Glomerular endothelial cell (primary cell): ENCODE data around the gene RFXAP. TPM values are rescaled to one million over a fixed set of nuclear protein-coding genes. Genes with fewer than 3 reads are reported as not detected.
"Not testable (repeated sequence)": the region's sequence is repeated elsewhere in the genome, so short reads cannot be mapped to it uniquely, and the experiment has no call there.

Experiments
- DNase-seq: peaks from one replicate; pipeline ENCODE4 v3.0.0-alpha.2; 2011; ENCODE audit warnings: low read depth, low spot score; ENCODE audit errors: extremely low read depth
- total RNA-seq: library from RNA; depleted of rRNA; stranded (reverse); fragments of >200 nt; gene quantifications from 2 replicates; pipeline ENCODE4 v1.2.3, GENCODE V29; 2015

RFXAP gene
- total RNA-seq = 3.1 and 6.4 TPM in 2 replicates

- DNase-seq = no peak
These were observed at the start of gene RFXAP for GRCh38 chr13:36818804-36819738. Gene RFXAP, plus strand, starts transcription at chr13:36819222. Its CDS starts 136 bp downstream, at chr13:36819358.

- DNase-seq = no peak
These were observed 49.5 kb upstream of the RFXAP start for GRCh38 chr13:36769545-36769944.

GRCh38 chr13:36770741-36771140 lies 48.3 kb upstream of the RFXAP start:
- DNase-seq = no peak

- no peak for DNase-seq
These were observed 46.2 kb upstream of the RFXAP start for GRCh38 chr13:36772853-36773252.

GRCh38 chr13:36774931-36775330 lies 44.1 kb upstream of the RFXAP start:
- DNase-seq = no peak

GRCh38 chr13:36776175-36776574 lies 42.8 kb upstream of the RFXAP start:
- no peak for DNase-seq

- DNase-seq = no peak
These were observed 40.8 kb upstream of the RFXAP start for GRCh38 chr13:36778083-36778671.

- DNase-seq = no peak
These were observed 35.1 kb upstream of the RFXAP start for GRCh38 chr13:36783890-36784289.

- DNase-seq = not testable (repeated sequence)
These were observed 32.8 kb upstream of the RFXAP start for GRCh38 chr13:36786175-36786574.

- no peak for DNase-seq
These were observed 31.8 kb upstream of the RFXAP start for GRCh38 chr13:36787181-36787580.

- no peak for DNase-seq
These were observed 30.7 kb upstream of the RFXAP start for GRCh38 chr13:36788276-36788675.

- DNase-seq = no peak
These were observed 30.0 kb upstream of the RFXAP start for GRCh38 chr13:36789061-36789460.

GRCh38 chr13:36789730-36790129 lies 29.3 kb upstream of the RFXAP start:
- no peak for DNase-seq

GRCh38 chr13:36794706-36795105 lies 24.3 kb upstream of the RFXAP start:
- no peak for DNase-seq

GRCh38 chr13:36795463-36795862 lies 23.6 kb upstream of the RFXAP start:
- DNase-seq = no peak

- DNase-seq = no peak
These were observed 23.0 kb upstream of the RFXAP start for GRCh38 chr13:36796052-36796451.

GRCh38 chr13:36801035-36801434 lies 18.0 kb upstream of the RFXAP start:
- no peak for DNase-seq

- no peak for DNase-seq
These were observed 14.4 kb upstream of the RFXAP start for GRCh38 chr13:36804588-36804987.

- DNase-seq = no peak
These were observed 12.9 kb upstream of the RFXAP start for GRCh38 chr13:36806102-36806501.

GRCh38 chr13:36807616-36808015 lies 11.4 kb upstream of the RFXAP start:
- no peak for DNase-seq

- no peak for DNase-seq
These were observed 5.8 kb upstream of the RFXAP start for GRCh38 chr13:36813225-36813624.

- DNase-seq = no peak
These were observed 4.6 kb upstream of the RFXAP start for GRCh38 chr13:36814465-36814864.
